Activated CD4-positive, alpha-beta T cell treated with anti-CD3 and anti-CD28 coated beads for 48 hours (primary cell): Measurements from ENCODE around the gene SLIT1.

Experiments
- DNase-seq: peaks from one replicate; pipeline ENCODE4 v3.0.0-alpha.2; 2020

Gene SLIT1

GRCh38 chr10:97060441-97061084 is 125.2 kb downstream of the SLIT1 start:
- no peak for DNase-seq

GRCh38 chr10:97059872-97060205 is 125.9 kb downstream of the SLIT1 start:
- DNase-seq: no peak

GRCh38 chr10:97059006-97059871 is 126.5 kb downstream of the SLIT1 start:
- DNase-seq: no peak

- no peak for DNase-seq
These were observed 127.2 kb downstream of the SLIT1 start for GRCh38 chr10:97058521-97058920.

- no peak for DNase-seq
These were observed 128.1 kb downstream of the SLIT1 start for GRCh38 chr10:97057491-97058235.

GRCh38 chr10:97056003-97056630 is 129.6 kb downstream of the SLIT1 start:
- DNase-seq: no peak

- DNase-seq: no peak
These were observed 132.5 kb downstream of the SLIT1 start for GRCh38 chr10:97053276-97053675.

GRCh38 chr10:97050956-97051496 is 134.7 kb downstream of the SLIT1 start:
- DNase-seq: no peak

GRCh38 chr10:97050205-97050745 is 135.5 kb downstream of the SLIT1 start:
- no peak for DNase-seq

GRCh38 chr10:97049670-97050069 is 136.1 kb downstream of the SLIT1 start:
- no peak for DNase-seq

DNA sequence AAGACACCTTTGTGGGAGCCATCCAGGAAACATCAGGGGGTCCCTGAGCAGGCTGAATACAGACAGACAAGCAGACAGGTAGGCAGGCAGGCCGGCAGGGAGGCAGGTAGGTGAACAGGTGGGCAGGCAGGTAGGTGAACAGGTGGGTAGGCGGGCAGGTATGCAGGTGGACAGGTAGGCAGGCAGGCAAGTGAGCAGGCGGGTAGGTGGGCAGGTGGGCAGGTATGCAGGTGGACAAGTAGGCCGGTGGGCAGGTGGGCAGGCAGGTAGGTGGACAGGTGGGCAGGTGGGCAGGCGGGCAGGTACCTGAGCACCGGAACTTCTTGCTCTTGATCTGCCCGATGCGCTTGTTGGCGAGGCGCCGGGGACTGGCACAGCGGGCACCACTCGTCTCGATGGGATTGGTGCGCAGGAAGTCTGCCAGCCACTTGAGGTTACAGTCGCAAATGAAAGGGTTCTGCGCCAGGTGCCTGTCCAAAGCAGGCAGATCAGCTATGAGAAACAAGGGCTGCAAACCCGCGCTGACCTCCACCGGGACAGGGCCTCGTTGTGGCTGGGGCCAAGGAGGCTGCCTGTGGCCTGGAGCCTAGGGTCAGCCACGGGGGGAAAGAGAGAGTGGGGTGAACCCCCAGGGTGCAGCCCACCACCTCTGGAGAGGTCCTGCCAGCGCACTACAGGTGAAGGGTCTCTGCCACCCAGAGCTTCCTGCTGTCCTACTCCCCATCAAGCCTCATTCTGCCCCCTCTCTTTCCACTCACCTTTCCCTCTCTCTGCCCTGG is 136.9 kb downstream of the SLIT1 start:
- DNase-seq: no peak

DNA sequence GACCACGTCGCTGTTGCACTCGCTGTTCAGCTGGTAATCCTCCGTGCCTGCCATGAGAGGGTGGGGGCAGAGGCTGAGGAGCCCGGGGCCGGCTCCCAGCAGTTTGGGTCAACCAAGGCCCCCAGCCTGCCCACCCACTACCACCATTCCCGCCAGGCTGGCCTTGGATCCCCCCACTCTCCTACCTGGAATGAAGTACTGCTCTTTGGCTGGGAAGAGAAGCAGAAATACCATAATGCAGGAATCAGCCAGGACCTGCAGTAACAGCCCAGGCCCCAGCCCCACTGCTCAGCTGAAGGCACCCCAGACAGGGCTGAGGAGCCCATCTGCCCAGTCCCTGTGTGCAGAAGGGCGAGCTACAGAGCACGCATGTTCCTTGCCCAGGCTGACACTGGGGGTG is 138.0 kb downstream of the SLIT1 start:
- no peak for DNase-seq

DNA sequence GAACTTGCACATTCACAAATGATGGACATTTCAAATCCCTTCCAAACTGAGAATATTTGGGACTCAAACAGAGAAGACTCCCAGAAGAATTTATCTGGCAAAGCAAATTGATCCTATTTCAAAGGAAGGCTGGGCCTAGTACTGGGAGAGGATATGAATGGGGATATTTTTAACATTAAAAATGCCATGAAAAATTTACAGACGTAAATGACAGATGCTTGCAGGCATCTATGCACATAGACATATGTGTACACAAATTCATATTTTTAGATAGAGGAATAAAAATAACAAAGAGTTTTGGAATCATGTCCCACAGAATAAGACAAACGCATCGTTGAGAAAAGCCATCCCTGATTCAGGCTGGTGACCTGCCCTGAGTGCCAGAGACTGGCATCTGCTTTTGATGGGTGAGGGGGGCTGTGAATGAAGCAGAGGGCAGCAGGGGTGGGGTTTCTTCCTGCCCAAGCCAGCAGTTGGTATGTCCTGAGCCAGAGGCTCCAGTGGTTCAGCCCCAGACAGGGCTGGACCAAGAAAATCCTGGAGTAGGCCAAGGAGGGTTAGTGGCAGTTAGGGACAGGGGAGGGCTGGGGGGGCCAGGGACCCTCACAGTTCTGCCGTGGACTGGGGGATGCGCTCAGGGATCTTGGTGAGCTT is 138.5 kb downstream of the SLIT1 start:
- DNase-seq: no peak

- DNase-seq: no peak
These were observed 139.2 kb downstream of the SLIT1 start for GRCh38 chr10:97046456-97047082.

- DNase-seq: no peak
These were observed 142.2 kb downstream of the SLIT1 start for GRCh38 chr10:97043563-97043855.

DNA sequence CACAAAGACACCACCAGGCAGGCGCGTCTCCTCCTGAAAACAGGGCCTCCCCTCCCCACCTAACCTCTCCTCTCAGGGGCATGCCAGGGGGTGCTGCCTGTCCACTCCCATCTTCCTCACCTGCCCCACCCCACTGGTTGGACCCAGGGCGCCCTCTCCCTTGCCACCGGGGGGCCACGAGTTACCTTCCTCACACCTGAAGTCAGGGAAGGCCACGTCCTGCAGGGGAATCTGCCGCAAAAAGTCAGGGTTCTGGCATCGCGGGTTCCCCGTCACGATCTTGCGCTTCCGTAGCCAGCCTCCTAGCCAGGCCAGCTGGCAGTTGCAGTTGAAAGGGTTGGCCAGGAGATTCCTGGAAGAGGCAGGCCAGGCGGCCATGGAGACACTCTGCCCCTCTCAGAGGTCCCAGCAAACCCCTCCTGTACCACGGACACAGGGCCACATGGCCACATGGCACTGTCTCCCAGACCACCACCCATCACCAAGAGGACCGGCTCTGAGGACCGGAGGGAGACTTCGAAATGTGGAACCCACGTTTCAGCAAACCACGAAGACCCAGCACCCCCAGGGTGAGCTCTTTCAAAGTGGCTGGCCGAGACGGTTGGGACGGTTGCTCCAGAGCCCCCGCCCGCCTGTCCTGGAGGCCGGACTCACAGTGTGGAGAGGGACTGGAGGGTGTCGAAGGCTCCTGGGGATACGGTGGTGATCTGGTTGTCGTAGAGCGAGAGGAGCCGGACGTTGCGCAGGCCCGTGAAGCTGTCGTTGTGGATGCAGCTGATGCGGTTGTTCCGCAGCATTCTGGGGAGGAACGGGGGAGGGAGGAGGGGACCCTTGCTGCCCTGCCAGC is 142.8 kb downstream of the SLIT1 start:
- no peak for DNase-seq

DNA sequence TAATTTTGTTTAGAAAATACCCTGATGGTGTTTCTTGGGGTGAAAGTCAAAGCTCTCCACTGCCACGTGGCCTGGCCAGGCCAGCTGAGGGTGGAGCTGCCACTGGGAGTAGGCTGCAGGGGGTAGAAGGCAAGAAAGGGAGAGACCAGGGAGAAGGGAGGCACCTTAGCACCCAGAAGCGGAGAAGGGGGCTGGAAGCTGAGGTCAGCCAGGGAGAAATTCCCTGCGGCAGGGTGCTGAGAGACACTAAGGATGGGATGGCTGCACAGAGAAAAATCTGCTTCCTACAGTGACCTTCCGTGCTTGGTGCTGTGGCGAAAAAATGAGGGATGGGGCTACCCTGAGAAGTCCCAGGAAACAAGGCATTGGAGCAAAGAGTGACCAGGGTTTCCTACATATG is 143.7 kb downstream of the SLIT1 start:
- DNase-seq: no peak

DNA sequence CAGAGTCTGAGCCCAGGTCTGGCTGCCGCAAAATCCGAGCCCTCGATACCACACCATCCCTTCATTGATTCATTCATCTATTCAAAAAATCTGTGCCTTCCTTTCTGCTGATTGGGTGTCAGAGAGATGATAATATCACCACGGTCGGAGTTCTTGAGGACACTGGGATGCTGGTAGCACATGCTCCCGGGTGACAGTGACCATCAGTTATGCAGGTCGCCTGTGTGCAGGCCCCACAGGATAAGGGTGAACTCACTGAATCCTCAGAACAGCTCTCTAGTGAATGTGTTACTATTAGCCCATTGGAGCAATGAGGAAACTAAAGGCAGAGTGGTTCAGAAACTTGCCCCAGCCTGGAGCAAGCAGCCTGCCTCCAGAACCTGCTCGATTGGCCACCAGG is 145.1 kb downstream of the SLIT1 start:
- DNase-seq: no peak

DNA sequence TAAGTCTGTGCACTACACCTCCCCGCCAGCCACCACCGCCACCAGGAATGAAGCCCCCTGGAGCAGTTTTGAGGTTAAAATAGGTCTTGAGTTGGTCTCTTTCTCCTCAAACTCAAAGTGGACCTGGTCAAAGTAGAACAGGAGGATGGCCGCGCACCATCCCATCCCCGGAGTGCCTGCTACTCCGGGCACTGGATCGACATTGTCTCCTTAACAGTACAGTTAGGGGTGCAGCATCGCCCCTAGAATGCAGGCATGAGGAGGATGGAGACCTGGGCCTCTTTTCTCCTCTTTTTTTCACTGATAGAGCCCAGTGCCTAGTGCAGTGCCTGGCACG is 145.5 kb downstream of the SLIT1 start:
- no peak for DNase-seq

GRCh38 chr10:97039538-97040247 is 146.1 kb downstream of the SLIT1 start:
- DNase-seq: no peak
